H1 (cell line): Measurements from ENCODE around the gene UQCR10. TPM values are rescaled to one million over a fixed set of nuclear protein-coding genes. Genes with fewer than 3 reads are reported as not detected.

Experiments used
- CTCF ChIA-PET: fragments of 300-600 bp; sonication (Branson Sonifier 250); formaldehyde crosslinking; loops from one replicate; lab custom pipeline; 2021; ENCODE audit not compliant: partially characterized antibody; lab: Charles Lee
- POLR2A ChIA-PET: fragments of 300-600 bp; sonication (Branson Sonifier 250); formaldehyde crosslinking; loops from one replicate; lab custom pipeline; 2021; ENCODE audit warnings: inconsistent platforms; ENCODE audit not compliant: partially characterized antibody; lab: Charles Lee
- DNase-seq, 2 experiments: peaks; one replicate each; pipeline versions ENCODE4 v3.0.0 to v3.0.0-alpha.2; 2010 to 2022; ENCODE audit warnings: low spot score in 2 of 2, low read depth in 1 of 2, mixed read lengths in 1 of 2
- FAIRE-seq: peaks from 2 replicates; lab custom pipeline; 2011; peaks lifted over from hg19 to GRCh38; lab: Jason Lieb, UNC
- H2AFZ ChIP-seq: 2 replicates; pipeline ENCODE4 v1.8.1; 2012; ENCODE audit warnings: low read length, inconsistent platforms
- H2AK5ac ChIP-seq: 2 replicates; pipeline ENCODE4 v1.6.1; 2013; ENCODE audit warnings: low read depth, low read length
- H2BK120ac ChIP-seq: replicated peaks from 2 replicates; pipeline ENCODE3; 2013; ENCODE audit warnings: low read depth, low read length, inconsistent platforms
- H2BK12ac ChIP-seq: 2 replicates; pipeline ENCODE4 v1.6.1; 2013; ENCODE audit warnings: low read depth, low read length
- H2BK15ac ChIP-seq: 2 replicates; pipeline ENCODE4 v1.6.1; 2013; ENCODE audit warnings: low read length
- H2BK20ac ChIP-seq: 2 replicates; pipeline ENCODE4 v1.6.1; 2013; ENCODE audit warnings: low read length
- H2BK5ac ChIP-seq: 2 replicates; pipeline ENCODE4 v1.6.1; 2013; ENCODE audit warnings: low read depth, low read length
- H3K14ac ChIP-seq: 2 replicates; pipeline ENCODE4 v1.6.1; 2013; ENCODE audit warnings: inconsistent platforms; ENCODE audit not compliant: insufficient read length
- H3K18ac ChIP-seq: 2 replicates; pipeline ENCODE4 v1.6.1; 2013; ENCODE audit warnings: low read length; ENCODE audit errors: extremely low read depth
- H3K23ac ChIP-seq: 2 replicates; pipeline ENCODE4 v1.6.1; 2013; ENCODE audit warnings: inconsistent platforms; ENCODE audit not compliant: insufficient read length
- H3K23me2 ChIP-seq: 2 replicates; pipeline ENCODE4 v1.6.1; 2013; ENCODE audit warnings: low read depth, low read length
- H3K27ac ChIP-seq: 2 replicates; pipeline ENCODE4 v1.6.1; 2011; ENCODE audit warnings: low read depth, low read length, inconsistent platforms
- H3K27me3 ChIP-seq, 4 experiments: replicated peaks in 1 of 4; 1 replicate in 1 of 4; 2 replicates in 3 of 4; pipeline versions ENCODE4 v1.6.1 to v1.8.1; 2011 to 2013; ENCODE audit warnings: low read length in 3 of 4, mild to moderate bottlenecking in 3 of 4, inconsistent platforms in 2 of 4, mixed read lengths in 2 of 4, moderate library complexity in 1 of 4; ENCODE audit not compliant: control insufficient read depth in 3 of 4, insufficient read depth in 3 of 4; ENCODE audit errors: extremely low read depth in 1 of 4
- H3K36me3 ChIP-seq, 4 experiments: 2 replicates each; pipeline versions ENCODE4 v1.6.1 to v1.8.1; 2011 to 2013; ENCODE audit warnings: mild to moderate bottlenecking in 4 of 4, low read length in 3 of 4, moderate library complexity in 2 of 4, control low read depth in 1 of 4, inconsistent platforms in 1 of 4; ENCODE audit not compliant: insufficient read depth in 4 of 4, control insufficient read depth in 2 of 4
- H3K4ac ChIP-seq: replicated peaks from 2 replicates; pipeline ENCODE3; 2013; ENCODE audit warnings: low read length, low read depth, mixed read lengths, inconsistent platforms; ENCODE audit not compliant: insufficient read length
- H3K4me1 ChIP-seq, 4 experiments: replicated peaks in 1 of 4; 1 replicate in 1 of 4; 2 replicates in 3 of 4; pipeline versions ENCODE4 v1.6.1 to v1.8.1; 2011 to 2013; ENCODE audit warnings: low read length in 3 of 4, inconsistent platforms in 2 of 4, mixed read lengths in 1 of 4; ENCODE audit not compliant: insufficient read depth in 4 of 4, control insufficient read depth in 3 of 4
- H3K4me2 ChIP-seq, 2 experiments: 2 replicates each; pipeline versions ENCODE4 v1.6.1 to v1.8.1; 2011 to 2013; ENCODE audit warnings: low read depth in 2 of 2, low read length in 2 of 2, control low read depth in 1 of 2, inconsistent platforms in 1 of 2, mild to moderate bottlenecking in 1 of 2; ENCODE audit not compliant: insufficient read depth in 1 of 2
- H3K4me3 ChIP-seq, 4 experiments: fragments of 200-600, 300-600 bp in 1 of 4; sonication (generic), shearing (Covaris generic), sonication (Bioruptor Twin) in 1 of 4; 2 replicates each; pipeline versions ENCODE4 v1.5.1 to v1.8.1; 2011 to 2016; ENCODE audit warnings: low read length in 4 of 4, low read depth in 3 of 4, control low read depth in 2 of 4, inconsistent platforms in 2 of 4, mild to moderate bottlenecking in 2 of 4, mixed read lengths in 1 of 4, moderate library complexity in 1 of 4; ENCODE audit not compliant: insufficient read depth in 2 of 4; ENCODE audit errors: extremely low read depth in 1 of 4
- H3K56ac ChIP-seq: replicated peaks from 2 replicates; pipeline ENCODE3; 2013; ENCODE audit warnings: low read depth, mild to moderate bottlenecking, mixed read lengths, low read length, inconsistent platforms; ENCODE audit not compliant: insufficient read length
- H3K79me1 ChIP-seq: 2 replicates; pipeline ENCODE4 v1.6.1; 2013; ENCODE audit warnings: low read depth, low read length, control low read depth
- H3K79me2 ChIP-seq, 2 experiments: 2 replicates each; pipeline versions ENCODE4 v1.6.1 to v1.8.1; 2012 to 2013; ENCODE audit warnings: low read length in 2 of 2, mild to moderate bottlenecking in 2 of 2, inconsistent platforms in 1 of 2; ENCODE audit not compliant: insufficient read depth in 2 of 2, control insufficient read depth in 1 of 2
- H3K9ac ChIP-seq, 4 experiments: replicated peaks in 1 of 4; 1 replicate in 1 of 4; 2 replicates in 3 of 4; pipeline versions ENCODE4 v1.6.1 to v1.8.1; 2011 to 2013; ENCODE audit warnings: low read depth in 3 of 4, low read length in 3 of 4, control low read depth in 2 of 4, mild to moderate bottlenecking in 2 of 4, moderate library complexity in 2 of 4, inconsistent platforms in 1 of 4; ENCODE audit errors: extremely low read depth in 1 of 4
- H3K9me3 ChIP-seq, 2 experiments: 2 replicates each; pipeline versions ENCODE4 v1.6.1 to v1.8.1; 2012 to 2013; ENCODE audit warnings: mild to moderate bottlenecking in 2 of 2, moderate library complexity in 2 of 2, control low read depth in 1 of 2, inconsistent platforms in 1 of 2, low read depth in 1 of 2, low read length in 1 of 2, mixed read lengths in 1 of 2; ENCODE audit not compliant: insufficient read depth in 2 of 2
- H4K20me1 ChIP-seq, 2 experiments: replicated peaks in 1 of 2; 2 replicates each; pipeline versions ENCODE3 to v1.8.1; 2011 to 2013; ENCODE audit warnings: inconsistent platforms in 2 of 2, low read length in 2 of 2, mild to moderate bottlenecking in 1 of 2; ENCODE audit not compliant: insufficient read depth in 2 of 2, control insufficient read depth in 1 of 2
- H4K5ac ChIP-seq: 2 replicates; pipeline ENCODE4 v1.6.1; 2013; ENCODE audit warnings: low read length, low read depth, mixed read lengths, inconsistent platforms; ENCODE audit not compliant: insufficient read length
- H4K8ac ChIP-seq: 2 replicates; pipeline ENCODE4 v1.8.0; 2013; ENCODE audit warnings: mild to moderate bottlenecking, moderate library complexity, low read length, inconsistent platforms; ENCODE audit not compliant: insufficient read depth; ENCODE audit errors: extremely low read depth
- H4K91ac ChIP-seq: replicated peaks from 2 replicates; pipeline ENCODE3; 2013; ENCODE audit warnings: low read length, mixed read lengths, inconsistent platforms; ENCODE audit not compliant: insufficient read length
- BRCA1 ChIP-seq: IDR thresholded peaks from 2 replicates; pipeline ENCODE4 v1.6.1; 2012; ENCODE audit warnings: low read depth, low read length, improper control_type of control experiment
- CHD1 ChIP-seq: IDR thresholded peaks from 2 replicates; pipeline ENCODE4 v1.6.1; 2012; ENCODE audit warnings: low read depth, low read length, improper control_type of control experiment
- CHD2 ChIP-seq: IDR thresholded peaks from 2 replicates; pipeline ENCODE4 v1.6.1; 2012; ENCODE audit warnings: low read length, improper control_type of control experiment
- CTBP2 ChIP-seq: IDR thresholded peaks from 2 replicates; pipeline ENCODE4 v1.7.0; 2011; ENCODE audit warnings: borderline replicate concordance, mild to moderate bottlenecking, moderate library complexity, mixed read lengths, low read length; ENCODE audit not compliant: insufficient read depth, insufficient read length
- EGR1 ChIP-seq: IDR thresholded peaks from 2 replicates; pipeline ENCODE4 v1.6.1; 2011; ENCODE audit warnings: low read depth, low read length, borderline replicate concordance
- FOSL1 ChIP-seq: IDR thresholded peaks from 2 replicates; pipeline ENCODE4 v1.6.1; 2011; ENCODE audit warnings: mild to moderate bottlenecking, low read depth, low read length, moderate library complexity; ENCODE audit not compliant: insufficient read depth
- GABPA ChIP-seq: IDR thresholded peaks from 2 replicates; pipeline ENCODE4 v1.6.1; 2011; ENCODE audit warnings: mild to moderate bottlenecking, low read length, moderate library complexity, borderline replicate concordance; ENCODE audit not compliant: insufficient read depth
- HDAC6 ChIP-seq: IDR thresholded peaks from one replicate; pipeline ENCODE4 v1.7.1; 2012; ENCODE audit warnings: low read depth, mild to moderate bottlenecking, inconsistent platforms, low read length, moderate library complexity
- MAX ChIP-seq: IDR thresholded peaks from 2 replicates; pipeline ENCODE4 v1.6.1; 2012; ENCODE audit warnings: inconsistent platforms
- SIN3A ChIP-seq, 2 experiments: IDR thresholded peaks in 1 of 2; conservative IDR thresholded peaks in 1 of 2; 2 replicates each; pipeline ENCODE4 v1.6.1; 2011 to 2012; ENCODE audit warnings: low read length in 2 of 2, improper control_type of control experiment in 1 of 2, low read depth in 1 of 2, mild to moderate bottlenecking in 1 of 2
- SP1 ChIP-seq: IDR thresholded peaks from 2 replicates; pipeline ENCODE4 v1.6.1; 2011; ENCODE audit warnings: low read depth, low read length
- TAF1 ChIP-seq: IDR thresholded peaks from 2 replicates; pipeline ENCODE4 v1.6.1; 2011; ENCODE audit warnings: mild to moderate bottlenecking, low read depth, low read length
- WGBS, 2 experiments: shearing (Covaris generic) in 1 of 2; methylation state at CpG; one replicate each; pipeline versions ENCODE4 v1.1.6 to v1.1.7; 2013 to 2015; ENCODE audit warnings: low lambda C conversion rate in 2 of 2, mixed read lengths in 2 of 2, inconsistent platforms in 1 of 2, low coverage in 1 of 2, missing lambda C conversion rate in 1 of 2; ENCODE audit not compliant: insufficient replicate concordance in 2 of 2, insufficient coverage in 1 of 2, insufficient read length in 1 of 2; ENCODE audit errors: extremely low coverage in 1 of 2, missing lambda C conversion rate in 1 of 2; 5-methylcytosine and 5-hydroxymethylcytosine counted together
- polyA plus RNA-seq, 7 experiments: library from polyadenylated mRNA; depleted of rRNA in 3 of 7; stranded (reverse) in 5 of 7; unstranded in 2 of 7; fragments of >200 nt in 5 of 7; fragments of 200-250 nt in 2 of 7; gene quantifications; 1 replicate in 5 of 7; 2 replicates in 1 of 7; 4 replicates in 1 of 7; pipeline versions ENCODE4 v1.2.1 to v1.2.3, GENCODE V29; 2011 to 2013; ENCODE audit warnings: missing spikeins in 2 of 7, mixed read lengths in 2 of 7
- total RNA-seq: library from RNA; stranded (reverse); fragmentation: NEBNext Ultra II Directional; extraction: Animal tissue kit (Norgen Biotek cat#: 25700); gene quantifications from 2 replicates; pipeline ENCODE4 v1.2.1, GENCODE V29; 2021

UQCR10 gene
- total and polyA plus RNA-seq, 2 of the 8 experiments (the other 6 are each of a cell fraction or from before 2014, with no cell fraction given), result 102 to 260 TPM

DNA sequence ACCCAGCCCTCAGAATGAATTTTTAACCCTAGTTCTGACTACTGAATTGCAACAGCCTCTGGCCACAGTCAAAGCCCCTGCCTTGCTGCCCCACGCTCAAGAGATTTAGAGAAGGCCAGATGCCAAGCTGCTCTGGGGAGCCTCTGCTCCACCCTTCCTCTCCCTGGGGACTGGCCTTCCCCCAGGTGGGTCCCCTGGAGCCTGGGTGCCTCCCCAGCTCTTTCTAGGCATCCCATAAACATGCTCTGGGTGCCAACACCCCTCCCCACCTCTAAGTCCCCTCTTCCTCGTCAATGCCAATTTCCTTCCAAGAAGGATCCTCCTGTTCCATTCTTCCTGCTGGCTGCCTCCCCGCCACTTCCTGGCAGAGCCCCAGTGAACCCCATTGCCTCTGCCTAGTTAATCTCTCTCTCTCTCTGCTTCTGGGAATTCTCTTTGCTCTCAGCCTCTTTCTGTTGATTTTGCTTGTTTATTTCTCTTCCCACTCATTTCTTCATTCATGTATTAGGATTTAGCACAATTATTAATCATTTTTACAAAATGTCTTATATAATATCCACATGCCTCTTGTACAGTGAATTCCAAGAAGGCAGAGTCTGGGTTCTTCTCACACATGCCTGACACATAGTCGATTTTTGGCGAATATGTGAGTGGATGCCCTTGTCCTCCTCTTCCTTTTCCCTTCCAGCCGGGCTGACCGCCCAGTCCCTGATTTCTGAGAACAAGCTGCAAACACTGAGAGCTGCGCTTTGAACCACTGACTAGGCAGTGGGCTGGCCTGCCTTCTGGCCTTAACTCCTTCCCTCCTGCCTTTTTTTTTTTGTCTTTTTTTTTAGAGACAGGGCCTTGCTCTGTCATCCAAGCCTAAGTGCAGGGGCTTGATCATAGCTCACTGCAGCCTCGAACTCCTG, 17.5 kb downstream of the UQCR10 start:
- H2BK5ac ChIP-seq, result no peak overlapping the region
- 87% methylated on average over 7 of the region's 9 CpGs; no CpG with 5 or more reads in 1 of the 2 experiments for WGBS, 2 experiments
- H3K27ac ChIP-seq, result no peak overlapping the region
- no peak overlapping the region for H2BK120ac ChIP-seq
- no peak overlapping the region for H2BK12ac ChIP-seq
- no peak overlapping the region for H2AK5ac ChIP-seq
- no peaks in the 10 kb centered on the region for H4K20me1 ChIP-seq
- H3K36me3 ChIP-seq, result peaks cover 0 to 8% (median 0%) of the 10 kb centered on the region in 4 experiments; a peak in 2 of 8 replicates
- H3K14ac ChIP-seq, result no peak overlapping the region
- H3K4me2 ChIP-seq, result no peak overlapping the region
- H3K18ac ChIP-seq, result no peak overlapping the region; the same call in 1 of the 2 replicates
- H3K56ac ChIP-seq, result no peak overlapping the region
- no peak overlapping the region for H3K4me3 ChIP-seq
- H2BK15ac ChIP-seq, result no peak overlapping the region
- FAIRE-seq, result no peak
- H3K23me2 ChIP-seq, result no peaks in the 10 kb centered on the region
- H4K5ac ChIP-seq, result no peak overlapping the region
- ChIA-PET POLR2A (interaction anchor here (0.6 to 2.3 kb wide), 2 partner anchors 18 to 304 kb away, joined by 4 to 6 read pairs; partner anchors contain the start of gene ZMAT5), CTCF (interaction anchor here (0.6 to 5.4 kb wide), 4 partner anchors 12 to 697 kb away, joined by 3 to 33 read pairs (median 4); no protein-coding TSS in a partner anchor)
- no peaks in the 10 kb centered on the region for H3K27me3 ChIP-seq
- DNase-seq, result no peak
- H3K79me1 ChIP-seq, result no peaks in the 10 kb centered on the region
- H3K79me2 ChIP-seq, result no peaks in the 10 kb centered on the region
- H4K8ac ChIP-seq, result no peak overlapping the region
- no peak overlapping the region for H2AFZ ChIP-seq
- no peak overlapping the region for H3K23ac ChIP-seq
- H3K4me1 ChIP-seq, result peaks cover 0 to 2% (median 0%) of the 10 kb centered on the region in 4 experiments; a peak in 1 of 7 replicates
- no peak overlapping the region for H3K9ac ChIP-seq
- no peak overlapping the region for H2BK20ac ChIP-seq
- H3K4ac ChIP-seq, result peak overlapping the region; percentile 14
- H4K91ac ChIP-seq, result no peak overlapping the region
- no peaks in the 10 kb centered on the region for H3K9me3 ChIP-seq
- TF ChIP-seq TAF1 (no peak), BRCA1 (no peak), SP1 (no peak), CHD1 (no peak), GABPA (no peak), MAX (no peak), CHD2 (no peak), CTBP2 (no peak), SIN3A (conservative IDR thresholded peaks at IDR 0.05 in 1 of 2, IDR thresholded peaks at IDR 0.05 in 1 of 2; ENCODE audit: low read depth in 1 of 2, low read length in 2 of 2) (no peak), HDAC6 (no peak), EGR1 (no peak), FOSL1 (no peak)
